ENCODE results near the gene ROM1.

DNA sequence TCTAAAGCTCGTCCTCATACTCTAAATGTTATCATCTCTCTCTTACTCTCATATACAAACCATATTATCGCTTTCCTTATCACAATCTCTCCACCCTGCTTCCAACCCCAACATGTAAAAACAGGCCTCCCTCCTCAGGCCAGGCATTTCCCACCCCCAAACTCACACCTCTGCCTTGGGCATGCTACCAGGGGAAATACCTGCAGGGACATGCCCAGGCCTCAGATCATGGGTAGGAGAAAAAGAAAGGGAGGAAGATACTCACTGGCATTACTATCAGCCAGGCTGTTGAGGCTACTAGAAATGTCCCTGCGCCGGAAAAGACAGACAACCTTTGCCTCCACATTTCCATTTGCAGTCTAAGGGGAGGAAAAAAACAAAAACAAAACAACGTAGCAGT is 13.2 kb upstream of the ROM1 start:
- TF ChIP-seq, protein P1, sequence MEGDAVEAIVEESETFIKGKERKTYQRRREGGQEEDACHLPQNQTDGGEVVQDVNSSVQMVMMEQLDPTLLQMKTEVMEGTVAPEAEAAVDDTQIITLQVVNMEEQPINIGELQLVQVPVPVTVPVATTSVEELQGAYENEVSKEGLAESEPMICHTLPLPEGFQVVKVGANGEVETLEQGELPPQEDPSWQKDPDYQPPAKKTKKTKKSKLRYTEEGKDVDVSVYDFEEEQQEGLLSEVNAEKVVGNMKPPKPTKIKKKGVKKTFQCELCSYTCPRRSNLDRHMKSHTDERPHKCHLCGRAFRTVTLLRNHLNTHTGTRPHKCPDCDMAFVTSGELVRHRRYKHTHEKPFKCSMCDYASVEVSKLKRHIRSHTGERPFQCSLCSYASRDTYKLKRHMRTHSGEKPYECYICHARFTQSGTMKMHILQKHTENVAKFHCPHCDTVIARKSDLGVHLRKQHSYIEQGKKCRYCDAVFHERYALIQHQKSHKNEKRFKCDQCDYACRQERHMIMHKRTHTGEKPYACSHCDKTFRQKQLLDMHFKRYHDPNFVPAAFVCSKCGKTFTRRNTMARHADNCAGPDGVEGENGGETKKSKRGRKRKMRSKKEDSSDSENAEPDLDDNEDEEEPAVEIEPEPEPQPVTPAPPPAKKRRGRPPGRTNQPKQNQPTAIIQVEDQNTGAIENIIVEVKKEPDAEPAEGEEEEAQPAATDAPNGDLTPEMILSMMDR (IDR thresholded peaks at IDR 0.05) = no peak
- TF ChIP-seq POLR2A (IDR thresholded peaks at IDR 0.05) = no peak

All from body of pancreas (tissue), 4 donors.